Mesothelial cell of epicardium (in vitro differentiated cells): ENCODE data around the gene ADAT3. TPM values are rescaled to one million over a fixed set of nuclear protein-coding genes. Genes with fewer than 3 reads are reported as not detected.
A peak's percentile ranks its signal among the peaks of the same experiment; 100 is the strongest.

Experiments used
- DNase-seq, 2 experiments: peaks; one replicate each; pipeline ENCODE4 v3.0.0; 2021; ENCODE audit warnings: low spot score in 2 of 2; ENCODE audit not compliant: unreplicated experiment in 2 of 2
- H3K27ac Mint-ChIP-seq: 2 replicates; pipeline ENCODE4 v1.8.0; 2021; ENCODE audit warnings: mixed read lengths
- H3K27me3 Mint-ChIP-seq: 2 replicates; pipeline ENCODE4 v1.8.0; 2021; ENCODE audit warnings: low read depth, mixed read lengths
- H3K36me3 Mint-ChIP-seq: 2 replicates; pipeline ENCODE4 v1.8.0; 2021; ENCODE audit warnings: mixed read lengths
- H3K4me1 Mint-ChIP-seq: 2 replicates; pipeline ENCODE4 v1.8.0; 2021; ENCODE audit warnings: mixed read lengths
- H3K4me3 Mint-ChIP-seq: 2 replicates; pipeline ENCODE4 v1.8.0; 2021; ENCODE audit warnings: mild to moderate bottlenecking, moderate library complexity, mixed read lengths
- H3K9me3 Mint-ChIP-seq: 2 replicates; pipeline ENCODE4 v1.8.0; 2021; ENCODE audit warnings: mixed read lengths
- total RNA-seq: library from RNA; stranded (reverse); gene quantifications from 3 replicates; pipeline ENCODE4 v1.2.1, GENCODE V29; 2021
- TF ChIP-seq, protein P1 (sequence below): fragments of 200-600 bp; sonication (generic); IDR thresholded peaks from one replicate; pipeline ENCODE4 v1.5.0; 2021; ENCODE audit warnings: antibody characterized with exemption; ENCODE audit not compliant: unreplicated experiment

The ADAT3 gene
- total RNA-seq, 1 donor from 2014 or later: 15.5 TPM

DNA sequence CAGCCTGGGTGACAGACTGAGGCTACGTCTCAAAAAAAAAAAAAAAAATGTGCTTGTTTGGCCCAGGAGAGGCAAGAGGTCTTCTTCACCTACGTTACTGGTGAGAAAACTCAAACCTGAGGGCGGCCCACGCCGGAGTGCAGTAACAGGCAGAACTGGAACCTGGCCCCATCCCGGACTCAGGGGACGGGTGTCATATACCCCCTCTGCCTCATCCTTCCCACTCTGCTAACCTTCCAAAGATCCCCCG lies 414 bp upstream of the ADAT3 start:
- no peaks in the 10 kb centered on the region for H3K9me3 Mint-ChIP-seq
- H3K27ac Mint-ChIP-seq: peak overlapping the region; percentile 96
- no peak for DNase-seq
- H3K36me3 Mint-ChIP-seq: no peaks in the 10 kb centered on the region
- TF ChIP-seq, protein P1, sequence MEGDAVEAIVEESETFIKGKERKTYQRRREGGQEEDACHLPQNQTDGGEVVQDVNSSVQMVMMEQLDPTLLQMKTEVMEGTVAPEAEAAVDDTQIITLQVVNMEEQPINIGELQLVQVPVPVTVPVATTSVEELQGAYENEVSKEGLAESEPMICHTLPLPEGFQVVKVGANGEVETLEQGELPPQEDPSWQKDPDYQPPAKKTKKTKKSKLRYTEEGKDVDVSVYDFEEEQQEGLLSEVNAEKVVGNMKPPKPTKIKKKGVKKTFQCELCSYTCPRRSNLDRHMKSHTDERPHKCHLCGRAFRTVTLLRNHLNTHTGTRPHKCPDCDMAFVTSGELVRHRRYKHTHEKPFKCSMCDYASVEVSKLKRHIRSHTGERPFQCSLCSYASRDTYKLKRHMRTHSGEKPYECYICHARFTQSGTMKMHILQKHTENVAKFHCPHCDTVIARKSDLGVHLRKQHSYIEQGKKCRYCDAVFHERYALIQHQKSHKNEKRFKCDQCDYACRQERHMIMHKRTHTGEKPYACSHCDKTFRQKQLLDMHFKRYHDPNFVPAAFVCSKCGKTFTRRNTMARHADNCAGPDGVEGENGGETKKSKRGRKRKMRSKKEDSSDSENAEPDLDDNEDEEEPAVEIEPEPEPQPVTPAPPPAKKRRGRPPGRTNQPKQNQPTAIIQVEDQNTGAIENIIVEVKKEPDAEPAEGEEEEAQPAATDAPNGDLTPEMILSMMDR: no peak
- H3K4me3 Mint-ChIP-seq: peak overlapping the region; percentile 83
- H3K4me1 Mint-ChIP-seq: peaks cover 25% of the 10 kb centered on the region
- no peaks in the 10 kb centered on the region for H3K27me3 Mint-ChIP-seq

DNA sequence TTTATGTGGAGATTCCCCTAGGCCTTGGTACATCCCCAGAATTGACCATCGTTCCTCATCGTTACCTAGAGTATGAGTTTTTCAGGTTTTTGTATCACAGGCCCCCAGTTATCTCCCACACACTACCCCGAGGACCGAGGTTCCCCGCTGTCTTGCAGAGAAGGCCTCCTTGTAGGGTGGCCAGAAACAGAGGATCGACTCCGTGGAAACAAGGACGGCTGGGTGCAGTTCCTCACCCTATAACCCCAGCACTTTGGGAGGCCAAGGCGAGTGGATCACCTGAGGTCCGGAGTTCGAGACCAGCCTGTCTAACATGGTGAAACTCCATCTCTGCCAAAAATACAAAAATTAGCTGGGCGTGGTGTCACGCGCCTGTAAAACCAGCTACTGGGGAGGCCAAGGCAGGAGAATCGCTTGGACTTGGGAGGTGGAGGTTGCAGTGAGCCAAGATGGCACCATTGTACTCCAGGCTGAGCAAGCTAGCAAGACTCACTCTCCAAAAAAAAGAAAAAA lies 720 bp downstream of the ADAT3 start:
- Mint-ChIP-seq H3K9me3 (no peaks in the 10 kb centered on the region), H3K4me1 (peaks cover 29% of the 10 kb centered on the region), H3K27me3 (no peaks in the 10 kb centered on the region), H3K27ac (peak overlapping the region; percentile 98), H3K36me3 (peaks cover 4% of the 10 kb centered on the region), H3K4me3 (peak overlapping the region; percentile 83)
- no peak for DNase-seq
- TF ChIP-seq, protein P1: no peak

DNA sequence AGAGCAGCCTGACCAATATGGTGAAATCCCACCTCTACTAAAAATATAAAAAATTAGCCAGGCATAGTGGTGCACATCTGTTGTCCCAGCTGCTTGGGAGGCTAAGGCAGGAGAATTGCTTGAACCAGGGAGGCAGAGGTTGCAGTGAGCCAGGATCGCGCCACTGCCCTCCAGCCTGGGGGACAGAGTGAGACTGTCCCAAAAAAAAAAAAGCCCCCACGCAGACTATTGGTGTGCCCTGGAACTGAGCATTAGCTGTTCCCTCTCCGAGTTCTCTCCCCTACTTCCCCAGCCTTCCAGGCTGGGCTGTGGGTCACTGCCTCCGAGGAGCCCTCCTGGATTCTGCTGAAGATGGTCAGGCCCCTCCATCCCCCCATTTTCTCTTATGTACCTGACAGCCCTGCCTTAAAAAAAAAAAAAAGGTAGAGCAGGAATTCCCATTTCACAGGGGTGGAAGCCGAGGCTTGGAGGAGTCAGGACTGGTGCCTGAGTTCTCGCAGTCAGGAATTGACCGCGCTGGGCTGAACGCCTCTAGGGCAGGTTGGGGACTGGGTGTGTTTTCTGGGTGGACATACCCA lies 1.9 kb downstream of the ADAT3 start:
- no peak for DNase-seq
- Mint-ChIP-seq H3K27ac (no peak overlapping the region), H3K4me3 (peak overlapping the region; percentile 30), H3K27me3 (no peaks in the 10 kb centered on the region), H3K4me1 (peaks cover 29% of the 10 kb centered on the region), H3K36me3 (peaks cover 4% of the 10 kb centered on the region), H3K9me3 (no peaks in the 10 kb centered on the region)
- TF ChIP-seq, protein P1: no peak

DNA sequence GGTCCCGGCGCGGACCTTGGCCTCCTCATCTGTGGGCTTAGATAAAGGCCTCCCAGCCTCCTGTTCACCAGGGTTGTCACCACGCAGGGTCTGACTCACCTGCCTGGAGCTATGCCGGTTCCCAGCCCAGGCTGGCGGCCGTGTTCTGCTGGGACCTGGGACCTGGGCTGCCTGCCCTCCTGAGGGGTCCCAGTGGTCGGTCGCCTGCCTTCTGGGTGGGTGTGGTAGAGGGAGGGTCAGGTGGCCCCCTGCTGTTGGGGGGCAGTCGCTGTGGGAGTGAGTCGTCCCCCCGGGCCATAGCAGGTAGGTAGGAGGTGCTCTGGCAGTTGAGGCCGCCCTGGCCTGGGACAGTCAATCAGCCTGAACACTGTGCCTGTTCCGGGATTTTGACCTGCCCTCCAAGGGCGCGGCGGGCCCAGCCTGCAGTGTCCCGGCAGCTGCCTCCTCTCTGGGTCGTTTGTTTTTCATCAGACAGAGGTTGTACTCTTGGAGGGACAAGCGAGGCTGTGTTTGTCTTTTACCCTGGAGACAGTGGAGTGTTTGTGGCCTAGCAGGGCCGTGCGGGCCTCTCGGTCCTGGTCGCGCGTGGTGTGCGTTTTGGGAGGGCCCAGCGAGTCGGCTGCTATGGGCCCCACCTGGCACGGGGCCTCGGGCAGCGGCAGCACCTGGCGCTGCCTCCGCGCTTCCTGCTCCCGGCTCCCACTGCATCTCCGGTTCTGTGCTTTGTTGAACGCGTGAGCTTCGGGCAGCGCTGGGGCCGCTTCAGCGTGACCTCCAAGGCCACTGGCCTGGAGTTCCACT lies 2.6 kb downstream of the ADAT3 start:
- peaks cover 4% of the 10 kb centered on the region for H3K36me3 Mint-ChIP-seq
- no peaks in the 10 kb centered on the region for H3K27me3 Mint-ChIP-seq
- H3K27ac Mint-ChIP-seq: no peak overlapping the region
- no peaks in the 10 kb centered on the region for H3K9me3 Mint-ChIP-seq
- TF ChIP-seq, protein P1: no peak
- H3K4me3 Mint-ChIP-seq: no peak overlapping the region
- peaks cover 29% of the 10 kb centered on the region for H3K4me1 Mint-ChIP-seq
- no peak for DNase-seq

DNA sequence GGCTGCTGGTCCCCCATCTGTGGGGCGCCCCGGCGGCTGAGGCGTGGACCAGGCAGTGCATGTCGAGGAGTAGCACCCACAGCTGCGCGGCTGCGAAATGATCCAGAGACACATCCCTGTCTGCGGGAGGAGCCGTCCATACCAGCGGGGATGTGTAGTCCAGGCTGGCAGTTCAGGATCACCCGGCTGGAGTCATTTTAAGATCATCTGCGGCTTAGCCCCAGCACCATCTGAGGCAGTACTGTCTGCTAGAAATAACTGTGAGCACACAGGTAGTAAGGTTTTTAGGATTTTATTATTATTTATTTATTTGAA lies 3.1 kb downstream of the ADAT3 start:
- Mint-ChIP-seq H3K27ac (no peak overlapping the region), H3K4me3 (no peak overlapping the region), H3K36me3 (peaks cover 7% of the 10 kb centered on the region), H3K9me3 (no peaks in the 10 kb centered on the region), H3K27me3 (no peaks in the 10 kb centered on the region), H3K4me1 (peaks cover 24% of the 10 kb centered on the region)
- TF ChIP-seq, protein P1: no peak
- no peak for DNase-seq
